ENCODE results near the gene SF3B3. TPM values are rescaled to one million over a fixed set of nuclear protein-coding genes. Genes with fewer than 3 reads are reported as not detected.
"Not testable (repeated sequence)": the region's sequence is repeated elsewhere in the genome, so short reads cannot be mapped to it uniquely, and the experiment has no call there.

Gene SF3B3
- total RNA-seq, 1 donor from 2014 or later: 176 TPM

- H3K27me3 ChIP-seq (ENCODE audit: low read depth): no peaks in the 10 kb centered on the region
- no peak for ATAC-seq
- no peak overlapping the region for H3K27ac ChIP-seq
- intact Hi-C loops (cut with DNase I): no loop called here
- H3K4me3 ChIP-seq: no peak overlapping the region
- H3K36me3 ChIP-seq: peaks cover 100% of the 10 kb centered on the region
- TF ChIP-seq, protein P1, sequence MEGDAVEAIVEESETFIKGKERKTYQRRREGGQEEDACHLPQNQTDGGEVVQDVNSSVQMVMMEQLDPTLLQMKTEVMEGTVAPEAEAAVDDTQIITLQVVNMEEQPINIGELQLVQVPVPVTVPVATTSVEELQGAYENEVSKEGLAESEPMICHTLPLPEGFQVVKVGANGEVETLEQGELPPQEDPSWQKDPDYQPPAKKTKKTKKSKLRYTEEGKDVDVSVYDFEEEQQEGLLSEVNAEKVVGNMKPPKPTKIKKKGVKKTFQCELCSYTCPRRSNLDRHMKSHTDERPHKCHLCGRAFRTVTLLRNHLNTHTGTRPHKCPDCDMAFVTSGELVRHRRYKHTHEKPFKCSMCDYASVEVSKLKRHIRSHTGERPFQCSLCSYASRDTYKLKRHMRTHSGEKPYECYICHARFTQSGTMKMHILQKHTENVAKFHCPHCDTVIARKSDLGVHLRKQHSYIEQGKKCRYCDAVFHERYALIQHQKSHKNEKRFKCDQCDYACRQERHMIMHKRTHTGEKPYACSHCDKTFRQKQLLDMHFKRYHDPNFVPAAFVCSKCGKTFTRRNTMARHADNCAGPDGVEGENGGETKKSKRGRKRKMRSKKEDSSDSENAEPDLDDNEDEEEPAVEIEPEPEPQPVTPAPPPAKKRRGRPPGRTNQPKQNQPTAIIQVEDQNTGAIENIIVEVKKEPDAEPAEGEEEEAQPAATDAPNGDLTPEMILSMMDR (IDR thresholded peaks at IDR 0.05): no peak
- H3K9me3 ChIP-seq: no peaks in the 10 kb centered on the region
- no peak for DNase-seq
- H3K4me1 ChIP-seq: no peaks in the 10 kb centered on the region
These were observed 11.2 kb upstream of the SF3B3 start for GRCh38 chr16:70512456-70512855.

- Histone ChIP-seq H3K36me3 (peaks cover 31% of the 10 kb centered on the region), H3K27ac (no peak overlapping the region), H3K4me1 (peaks cover 30% of the 10 kb centered on the region), H3K27me3 (ENCODE audit: low read depth) (no peaks in the 10 kb centered on the region), H3K4me3 (no peak overlapping the region), H3K9me3 (no peaks in the 10 kb centered on the region)
- DNase-seq (no peak), ATAC-seq (no peak)
- intact Hi-C loops (cut with DNase I): no loop called here
- TF ChIP-seq, protein P1 (IDR thresholded peaks at IDR 0.05): no peak
These were observed 2.9 kb upstream of the SF3B3 start for GRCh38 chr16:70520612-70521297.

GRCh38 chr16:70522216-70523075, 1.2 kb upstream of the SF3B3 start:
- peak overlapping the region; percentile 83 for H3K4me3 ChIP-seq
- peaks cover 46% of the 10 kb centered on the region for H3K4me1 ChIP-seq
- no peaks in the 10 kb centered on the region for H3K27me3 ChIP-seq (ENCODE audit: low read depth)
- H3K36me3 ChIP-seq: peaks cover 29% of the 10 kb centered on the region
- ATAC-seq: no peak
- H3K27ac ChIP-seq: peak overlapping the region; percentile 83
- intact Hi-C loops (cut with DNase I): no loop called here
- no peak for DNase-seq
- H3K9me3 ChIP-seq: no peaks in the 10 kb centered on the region
- TF ChIP-seq, protein P1 (IDR thresholded peaks at IDR 0.05): no peak

DNA sequence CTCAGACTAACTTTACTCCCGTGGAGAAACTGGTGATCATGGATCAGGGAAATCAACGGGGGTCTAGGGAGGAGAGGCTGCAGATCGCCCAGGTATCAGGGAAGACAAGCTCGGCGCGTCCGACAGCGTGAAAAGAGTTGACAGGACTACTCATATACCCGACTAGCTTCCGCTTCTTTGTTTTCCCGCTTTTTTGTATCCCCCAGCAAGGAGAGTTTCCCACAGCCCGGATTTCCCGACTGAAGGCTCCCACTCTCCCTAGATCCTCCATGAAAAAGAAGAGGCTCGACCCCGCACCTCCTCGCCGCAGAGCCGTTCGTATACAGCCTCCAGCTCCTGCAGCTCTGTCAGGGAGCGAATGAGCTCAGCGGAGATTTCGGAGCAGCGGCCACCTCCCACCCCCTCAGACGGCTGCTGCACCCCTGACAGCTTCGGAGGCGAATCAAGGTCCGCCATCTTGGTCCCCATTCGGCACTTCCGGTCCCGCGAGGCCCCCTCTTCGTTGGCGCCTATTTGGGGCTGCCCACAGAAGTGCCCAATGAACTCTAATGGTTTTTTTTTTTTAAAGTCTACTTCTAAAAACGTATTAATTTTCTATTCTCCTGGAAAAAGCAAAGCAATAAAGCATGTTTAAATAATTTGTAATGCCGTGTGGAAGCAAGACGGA, 407 bp upstream of the SF3B3 start, which contains the start of gene COG4:
COG4 (minus strand) TSS at position 479 of the 667 bp plus-strand sequence; CDS start at position 468, 11 bp downstream.
- Histone ChIP-seq H3K9me3 (no peaks in the 10 kb centered on the region), H3K27ac (peak within 1 kb of the TSS; percentile 83), H3K4me3 (peak within 1 kb of the TSS; percentile 83), H3K36me3 (peaks cover 29% of the 10 kb centered on the region), H3K27me3 (ENCODE audit: low read depth) (no peaks in the 10 kb centered on the region), H3K4me1 (peaks cover 49% of the 10 kb centered on the region)
- peak; percentile 92 for DNase-seq
- TF ChIP-seq, protein P1 (IDR thresholded peaks at IDR 0.05): no peak
- ATAC-seq: peak; percentile 95 to 96
- intact Hi-C loops (cut with DNase I): no loop called here

DNA sequence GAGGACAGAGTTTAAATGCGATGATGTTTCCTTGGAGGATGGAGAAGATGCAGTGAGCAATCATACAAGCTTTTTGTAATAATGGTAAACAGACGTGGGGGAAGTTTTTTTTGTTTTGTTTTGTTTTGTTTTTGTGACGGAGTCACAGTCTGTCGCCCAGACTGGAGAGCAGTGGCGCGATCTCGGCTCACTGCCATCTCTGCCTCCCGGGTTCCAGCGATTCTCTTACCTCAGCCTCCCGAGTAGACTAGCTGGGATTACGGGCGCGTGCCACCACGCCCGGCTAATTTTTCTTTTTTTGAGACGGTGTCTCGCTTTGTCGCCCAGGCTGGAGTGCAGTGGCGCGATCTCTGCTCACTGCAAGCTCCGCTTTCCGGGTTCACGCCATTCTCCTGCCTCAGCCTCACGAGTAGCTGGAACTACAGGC, 796 bp downstream of the SF3B3 start:
- Histone ChIP-seq H3K4me1 (peaks cover 58% of the 10 kb centered on the region), H3K27ac (peak overlapping the region; percentile 83), H3K4me3 (peak overlapping the region; percentile 83), H3K36me3 (peaks cover 34% of the 10 kb centered on the region)
- ATAC-seq: peak in 1 of 2 donors; percentile 13
- intact Hi-C loops (cut with DNase I); H3K27me3 ChIP-seq (ENCODE audit: low read depth); H3K9me3 ChIP-seq; DNase-seq: not testable (repeated sequence)

All from lower lobe of right lung (tissue), 2 donors.